Measurements from ENCODE around the gene HNRNPR. TPM values are rescaled to one million over a fixed set of nuclear protein-coding genes. Genes with fewer than 3 reads are reported as not detected.

HNRNPR gene
- total RNA-seq, 1 experiment from 2014 or later: 194 TPM

DNA sequence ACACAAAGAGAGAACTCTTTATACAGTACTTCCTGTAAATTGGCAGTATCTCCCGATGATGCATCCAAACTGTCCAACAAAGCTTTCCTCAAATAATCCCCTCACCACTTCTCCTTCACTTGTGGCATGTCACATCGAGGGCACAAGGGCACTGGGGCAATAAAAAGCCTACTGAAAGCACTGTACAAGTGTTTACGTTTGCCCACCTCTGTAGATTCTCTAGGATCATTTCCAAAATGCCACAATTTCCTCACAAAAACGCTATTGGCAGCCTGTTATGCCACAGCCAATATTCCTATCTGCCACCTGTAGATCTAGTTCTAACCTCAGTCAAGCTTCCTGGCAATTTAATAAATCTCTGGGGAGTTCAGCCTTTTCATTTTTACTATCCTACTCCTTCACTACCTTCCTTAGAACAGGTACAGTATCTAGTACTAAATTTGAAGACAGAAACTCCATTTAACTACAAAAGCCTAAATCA lies 39.9 kb downstream of the HNRNPR start:
- DNase-seq (ENCODE audit: low read depth, low spot score) (no peak), ATAC-seq (no peak)
- H3K9me2 ChIP-seq (ENCODE audit: insufficient read depth): no peaks in the 10 kb centered on the region
- CTCF ChIA-PET: no interaction called here
- RAD21 ChIA-PET (ENCODE audit: low non-redundant PET in 1 of 2, low total read pairs in 2 of 2, uncharacterized antibody in 2 of 2, unreplicated experiment in 2 of 2): no interaction called here
- no peaks in the 10 kb centered on the region for H3K9me3 ChIP-seq (ENCODE audit: control insufficient read depth in 1 of 2, insufficient read depth in 1 of 2, low read depth in 1 of 2, low read length in 2 of 2)
- no peak overlapping the region for H3K9ac ChIP-seq (ENCODE audit: low read length)
- H2AFZ ChIP-seq (ENCODE audit: low read depth, low read length, poor library complexity, severe bottlenecking): no peak overlapping the region
- H3K4me3 ChIP-seq (replicated peaks in 1 of 2; ENCODE audit: low read depth in 1 of 2, low read length in 2 of 2): no peak overlapping the region
- H3K4me1 ChIP-seq (ENCODE audit: control insufficient read depth in 1 of 2, insufficient read depth in 2 of 2, low read length in 2 of 2): no peaks in the 10 kb centered on the region
- H3K4me2 ChIP-seq (ENCODE audit: low read length): no peak overlapping the region
- no peak overlapping the region for H3K27ac ChIP-seq (ENCODE audit: low read depth, low read length)
- peaks cover 20% of the 10 kb centered on the region; the same call in 1 of the 2 replicates for H4K20me1 ChIP-seq (ENCODE audit: insufficient read depth)
- H3K79me2 ChIP-seq (ENCODE audit: insufficient read depth, low read length): peaks cover 38% of the 10 kb centered on the region
- BruUV-seq (replicated peaks): no TSS peak
- H3K27me3 ChIP-seq (ENCODE audit: insufficient read depth, low read length): no peaks in the 10 kb centered on the region
- intact Hi-C loops (cut with micrococcal nuclease): no loop called here
- POLR2A ChIA-PET: no interaction called here
- H3K36me3 ChIP-seq (ENCODE audit: control insufficient read depth in 1 of 2, insufficient read depth in 2 of 2, low read length in 2 of 2): peaks cover 15 to 53% of the 10 kb centered on the region in 2 experiments
- no peak for TF ChIP-seq RAD21 (IDR thresholded peaks at IDR 0.05; ENCODE audit: low read depth)

- Histone ChIP-seq H3K9me2 (ENCODE audit: insufficient read depth) (no peaks in the 10 kb centered on the region), H4K20me1 (ENCODE audit: insufficient read depth) (peaks cover 20% of the 10 kb centered on the region; the same call in 1 of the 2 replicates), H3K4me1 (ENCODE audit: control insufficient read depth in 1 of 2, insufficient read depth in 2 of 2, low read length in 2 of 2) (no peaks in the 10 kb centered on the region), H3K27ac (ENCODE audit: low read depth, low read length) (no peak overlapping the region), H3K79me2 (ENCODE audit: insufficient read depth, low read length) (peaks cover 34% of the 10 kb centered on the region), H3K36me3 (ENCODE audit: control insufficient read depth in 1 of 2, insufficient read depth in 2 of 2, low read length in 2 of 2) (peaks cover 15 to 52% of the 10 kb centered on the region in 2 experiments), H3K9me3 (ENCODE audit: control insufficient read depth in 1 of 2, insufficient read depth in 1 of 2, low read depth in 1 of 2, low read length in 2 of 2) (no peaks in the 10 kb centered on the region), H2AFZ (ENCODE audit: low read depth, low read length, poor library complexity, severe bottlenecking) (no peak overlapping the region), H3K4me2 (ENCODE audit: low read length) (no peak overlapping the region), H3K9ac (ENCODE audit: low read length) (no peak overlapping the region), H3K4me3 (replicated peaks in 1 of 2; ENCODE audit: low read depth in 1 of 2, low read length in 2 of 2) (no peak overlapping the region), H3K27me3 (ENCODE audit: insufficient read depth, low read length) (no peaks in the 10 kb centered on the region)
- no TSS peak for BruUV-seq (replicated peaks)
- intact Hi-C loops (cut with micrococcal nuclease): no loop called here
- RAD21 ChIA-PET (ENCODE audit: low non-redundant PET in 1 of 2, low total read pairs in 2 of 2, uncharacterized antibody in 2 of 2, unreplicated experiment in 2 of 2): no interaction called here
- DNase-seq (ENCODE audit: low read depth, low spot score): no peak
- TF ChIP-seq EGR1 (IDR thresholded peaks at IDR 0.05; ENCODE audit: low read depth) (no peak), TCF7L2 (IDR thresholded peaks at IDR 0.05; ENCODE audit: borderline replicate concordance, extremely low read depth, insufficient read depth, insufficient read length) (no peak)
- POLR2A ChIA-PET: no interaction called here
- CTCF ChIA-PET: no interaction called here
- ATAC-seq: no peak
Observed at GRCh38 chr1:23303524-23303923, 40.6 kb downstream of the HNRNPR start.
